ENCODE results near the gene SRRM5.

Gene SRRM5

GRCh38 chr19:43662487-43662886 is 50.6 kb downstream of the SRRM5 start:
- no peaks in the 10 kb centered on the region for H3K27me3 ChIP-seq (ENCODE audit: insufficient read depth, poor library complexity, severe bottlenecking)
- H3K4me3 ChIP-seq (ENCODE audit: severe bottlenecking), result no peak overlapping the region
- no peaks in the 10 kb centered on the region for H3K9me3 ChIP-seq (ENCODE audit: severe bottlenecking)
- no peaks in the 10 kb centered on the region for H3K4me1 ChIP-seq (ENCODE audit: insufficient read depth, poor library complexity, severe bottlenecking)
- H3K36me3 ChIP-seq (ENCODE audit: low read depth), result peaks cover 79% of the 10 kb centered on the region
- H3K27ac ChIP-seq (ENCODE audit: poor library complexity, severe bottlenecking), result no peak overlapping the region
- DNase-seq (ENCODE audit: low spot score), result no peak
- TF ChIP-seq, protein P1, sequence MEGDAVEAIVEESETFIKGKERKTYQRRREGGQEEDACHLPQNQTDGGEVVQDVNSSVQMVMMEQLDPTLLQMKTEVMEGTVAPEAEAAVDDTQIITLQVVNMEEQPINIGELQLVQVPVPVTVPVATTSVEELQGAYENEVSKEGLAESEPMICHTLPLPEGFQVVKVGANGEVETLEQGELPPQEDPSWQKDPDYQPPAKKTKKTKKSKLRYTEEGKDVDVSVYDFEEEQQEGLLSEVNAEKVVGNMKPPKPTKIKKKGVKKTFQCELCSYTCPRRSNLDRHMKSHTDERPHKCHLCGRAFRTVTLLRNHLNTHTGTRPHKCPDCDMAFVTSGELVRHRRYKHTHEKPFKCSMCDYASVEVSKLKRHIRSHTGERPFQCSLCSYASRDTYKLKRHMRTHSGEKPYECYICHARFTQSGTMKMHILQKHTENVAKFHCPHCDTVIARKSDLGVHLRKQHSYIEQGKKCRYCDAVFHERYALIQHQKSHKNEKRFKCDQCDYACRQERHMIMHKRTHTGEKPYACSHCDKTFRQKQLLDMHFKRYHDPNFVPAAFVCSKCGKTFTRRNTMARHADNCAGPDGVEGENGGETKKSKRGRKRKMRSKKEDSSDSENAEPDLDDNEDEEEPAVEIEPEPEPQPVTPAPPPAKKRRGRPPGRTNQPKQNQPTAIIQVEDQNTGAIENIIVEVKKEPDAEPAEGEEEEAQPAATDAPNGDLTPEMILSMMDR (IDR thresholded peaks at IDR 0.05; ENCODE audit: poor library complexity, severe bottlenecking), result peak; percentile 25
- ATAC-seq (ENCODE audit: low read depth), result no peak

DNA sequence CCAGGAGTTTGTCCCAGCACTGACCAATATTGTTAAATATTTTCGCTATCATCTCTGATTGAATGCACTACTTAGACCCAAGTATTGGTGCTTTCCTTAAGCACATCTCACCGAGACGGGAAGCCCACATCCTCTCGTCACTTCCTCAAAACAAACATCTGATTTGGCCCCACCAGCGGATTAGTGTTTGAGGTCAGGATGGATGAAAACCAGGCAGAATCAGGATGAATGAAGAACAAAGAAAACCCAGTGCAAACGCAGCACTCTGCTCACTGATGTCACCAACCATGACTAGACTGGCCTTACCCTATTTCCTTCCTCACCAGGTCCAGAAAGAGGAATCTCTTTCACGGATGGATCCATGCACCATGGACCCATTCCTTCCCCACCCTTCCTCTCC is 52.1 kb downstream of the SRRM5 start:
- peaks cover 70% of the 10 kb centered on the region for H3K36me3 ChIP-seq (ENCODE audit: low read depth)
- DNase-seq (ENCODE audit: low spot score) (no peak), ATAC-seq (ENCODE audit: low read depth) (no peak)
- H3K27me3 ChIP-seq (ENCODE audit: insufficient read depth, poor library complexity, severe bottlenecking), result no peaks in the 10 kb centered on the region
- H3K9me3 ChIP-seq (ENCODE audit: severe bottlenecking), result no peaks in the 10 kb centered on the region
- no peak overlapping the region for H3K4me3 ChIP-seq (ENCODE audit: severe bottlenecking)
- TF ChIP-seq, protein P1 (IDR thresholded peaks at IDR 0.05; ENCODE audit: poor library complexity, severe bottlenecking), result no peak
- H3K27ac ChIP-seq (ENCODE audit: poor library complexity, severe bottlenecking), result no peak overlapping the region
- no peaks in the 10 kb centered on the region for H3K4me1 ChIP-seq (ENCODE audit: insufficient read depth, poor library complexity, severe bottlenecking)

Measured in RWPE2 (cell line).